HPDE6-E6E7 (cell line): Measurements from ENCODE around the gene CTNND2.
"Not testable (repeated sequence)": the region's sequence is repeated elsewhere in the genome, so short reads cannot be mapped to it uniquely, and the experiment has no call there.

Experiments
- DNase-seq: peaks from one replicate; pipeline ENCODE4 v3.0.0; 2011; ENCODE audit warnings: missing footprints; ENCODE audit errors: extremely low spot score

CTNND2 gene

DNA sequence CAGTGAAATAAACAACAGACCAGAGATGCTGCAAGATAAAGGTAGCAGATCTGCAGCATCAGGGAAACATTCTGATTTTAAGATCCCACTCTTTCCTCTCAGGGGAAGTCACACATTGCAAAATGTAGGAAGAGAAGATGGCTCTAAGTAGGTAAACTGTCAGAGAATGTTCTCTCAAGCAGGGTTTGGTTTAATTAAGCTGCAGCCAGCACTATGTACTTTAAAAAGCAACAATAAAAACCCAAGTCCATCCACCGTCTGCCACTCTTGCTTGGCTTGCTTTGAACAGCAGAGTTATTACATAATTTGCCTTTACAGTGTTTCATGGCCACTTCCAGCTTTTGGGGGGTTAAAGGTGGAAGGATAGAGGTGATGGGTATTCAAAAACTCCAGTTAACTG, 800.0 kb downstream of the CTNND2 start:
- no peak for DNase-seq

DNA sequence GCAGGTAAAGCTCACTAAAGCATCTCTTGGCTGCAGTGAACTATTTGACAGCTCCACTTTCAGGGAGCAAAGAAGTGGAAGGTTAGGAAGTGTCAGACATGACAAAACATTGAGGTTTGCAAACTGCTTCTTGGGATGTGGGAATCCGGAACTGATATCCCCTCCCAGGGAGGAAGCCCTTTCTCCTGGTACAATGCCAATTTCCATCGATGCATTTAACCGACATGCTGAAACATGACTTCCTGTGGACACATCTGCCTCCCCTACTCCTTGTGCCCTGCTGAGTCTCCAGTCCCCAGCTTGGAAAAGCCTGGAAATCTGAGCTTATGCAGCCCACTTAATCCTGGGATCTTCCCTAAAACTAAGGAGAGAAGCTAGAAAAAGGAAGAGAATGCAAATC, 820.1 kb downstream of the CTNND2 start:
- DNase-seq: no peak

DNA sequence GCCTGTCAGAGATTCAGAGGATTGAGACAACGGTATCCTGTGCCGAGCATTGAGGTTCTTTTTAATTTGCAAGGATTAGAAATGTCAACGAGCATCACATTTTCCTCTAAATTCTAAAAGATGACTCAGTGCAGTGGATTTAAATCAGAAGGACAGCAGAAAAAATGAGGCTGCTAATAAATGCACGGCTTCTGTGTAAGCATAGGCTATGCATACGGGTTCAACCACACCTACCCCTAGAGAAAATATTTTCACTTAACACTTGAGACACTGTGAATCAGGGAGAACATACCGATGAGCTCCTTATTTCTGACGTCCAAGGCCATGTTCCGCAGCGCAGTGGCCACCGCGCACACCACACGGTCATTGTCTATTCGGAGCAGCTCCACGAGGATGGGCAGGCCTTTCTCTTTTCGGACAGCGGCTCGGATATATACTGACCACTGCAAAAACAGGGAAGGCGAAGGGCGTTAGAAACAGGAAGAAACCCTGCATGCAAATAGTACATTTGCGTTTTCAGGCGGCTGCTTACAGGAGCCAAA, 821.8 kb downstream of the CTNND2 start:
- no peak for DNase-seq

DNA sequence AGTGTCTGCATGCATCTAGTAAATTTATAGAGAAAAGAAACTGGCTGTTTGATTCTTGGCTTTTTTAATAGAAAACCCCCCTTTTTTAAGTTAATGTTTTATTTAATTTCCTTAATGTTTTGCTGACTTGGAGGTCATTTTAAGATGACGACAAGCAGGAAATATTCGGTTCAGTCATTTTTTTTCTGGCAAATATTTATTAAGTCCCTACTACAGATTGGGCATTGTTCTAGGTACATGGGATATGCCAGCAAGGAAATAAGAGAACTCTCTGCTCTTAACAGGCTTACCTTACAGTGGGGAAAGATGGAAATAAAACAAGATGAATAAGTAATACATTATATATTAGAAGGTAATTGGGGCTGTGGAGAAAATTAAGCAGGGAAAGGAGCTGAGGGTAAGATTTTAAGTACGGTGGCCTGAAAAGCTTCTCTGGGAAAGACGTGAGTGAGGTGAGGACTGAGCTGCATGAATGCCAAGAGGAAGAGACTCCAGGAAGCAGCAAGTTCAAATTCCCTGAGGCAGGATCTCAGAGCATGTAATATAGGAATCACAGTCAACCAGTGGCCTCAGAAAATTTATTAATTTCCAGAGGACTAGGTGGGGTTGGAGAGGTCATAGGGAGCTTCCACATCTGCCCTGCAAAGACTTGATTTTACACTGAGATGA, 827.2 kb downstream of the CTNND2 start:
- DNase-seq: no peak

DNA sequence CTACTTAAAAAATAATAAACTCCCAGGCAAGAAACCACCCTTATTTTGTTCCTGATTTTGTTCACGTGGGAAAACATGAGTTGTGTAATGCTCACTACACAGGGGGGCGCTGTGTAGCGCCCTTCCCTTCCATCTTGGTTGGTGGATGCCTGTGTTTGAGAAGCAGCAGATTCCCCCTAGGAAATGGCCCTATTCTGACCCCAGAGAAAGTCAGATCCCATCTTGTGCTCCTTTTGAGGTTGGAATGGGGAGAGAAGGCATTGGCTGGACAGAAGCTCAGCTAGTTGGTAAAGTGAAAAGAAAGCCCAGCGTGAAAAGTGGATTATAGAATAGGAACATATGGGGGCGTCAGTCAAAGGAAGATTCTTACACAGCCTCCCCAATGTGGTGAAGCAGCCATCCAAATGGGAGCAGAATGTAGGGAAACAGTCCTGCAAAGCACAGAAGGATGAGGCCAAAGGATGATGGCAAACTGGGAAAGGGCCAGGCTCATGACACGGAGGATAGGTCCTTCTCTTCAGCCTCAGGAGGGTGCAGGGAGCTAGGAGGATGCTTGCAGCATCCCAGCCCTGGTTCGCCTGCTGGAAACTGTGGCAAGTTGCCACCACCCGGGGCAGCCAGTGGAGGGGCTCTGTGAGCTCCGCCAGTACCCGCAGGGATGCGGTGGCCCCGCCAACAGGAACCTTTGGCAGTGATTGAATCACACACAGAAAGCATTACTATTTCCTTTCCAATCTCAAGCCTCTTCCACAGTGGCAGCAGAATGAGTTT, 829.0 kb downstream of the CTNND2 start:
- DNase-seq: no peak

DNA sequence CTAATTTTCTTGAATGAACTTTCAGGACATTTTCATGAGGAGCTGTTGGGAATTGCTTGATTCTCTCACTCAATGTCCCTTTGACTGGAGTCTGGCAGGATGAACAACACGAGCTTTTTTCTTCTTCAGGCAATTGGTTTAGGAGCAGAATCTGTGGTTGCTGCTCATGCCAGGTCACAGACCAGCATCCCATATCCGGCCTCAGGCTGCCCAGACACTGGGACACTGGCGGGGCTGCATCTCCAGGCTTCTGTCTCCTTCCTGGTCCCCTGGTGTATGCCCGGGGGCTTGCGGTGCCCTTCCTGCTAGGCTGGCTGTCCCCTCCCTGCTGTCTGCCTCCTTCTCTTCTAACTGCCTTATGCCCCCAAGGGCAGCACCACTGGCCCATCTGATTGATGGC, 831.7 kb downstream of the CTNND2 start:
- no peak for DNase-seq

DNA sequence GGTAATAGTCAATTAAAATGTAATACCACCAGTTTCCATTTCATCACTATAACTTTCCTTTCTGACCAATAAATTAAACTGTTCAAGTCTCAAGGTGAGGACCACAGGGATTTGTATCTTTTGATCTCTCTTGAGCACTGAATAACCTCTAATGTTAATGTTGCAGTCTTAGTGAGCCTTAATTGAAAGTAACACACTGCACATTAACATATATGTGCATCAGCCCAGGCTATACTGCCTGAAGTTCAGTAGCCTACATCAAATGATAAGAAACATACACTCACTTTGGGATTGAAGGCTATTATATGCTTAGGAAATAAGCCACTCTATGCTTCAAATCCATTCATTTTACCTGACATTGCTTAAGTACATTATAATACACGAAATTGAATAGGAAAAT, 832.2 kb downstream of the CTNND2 start:
- no peak for DNase-seq

DNA sequence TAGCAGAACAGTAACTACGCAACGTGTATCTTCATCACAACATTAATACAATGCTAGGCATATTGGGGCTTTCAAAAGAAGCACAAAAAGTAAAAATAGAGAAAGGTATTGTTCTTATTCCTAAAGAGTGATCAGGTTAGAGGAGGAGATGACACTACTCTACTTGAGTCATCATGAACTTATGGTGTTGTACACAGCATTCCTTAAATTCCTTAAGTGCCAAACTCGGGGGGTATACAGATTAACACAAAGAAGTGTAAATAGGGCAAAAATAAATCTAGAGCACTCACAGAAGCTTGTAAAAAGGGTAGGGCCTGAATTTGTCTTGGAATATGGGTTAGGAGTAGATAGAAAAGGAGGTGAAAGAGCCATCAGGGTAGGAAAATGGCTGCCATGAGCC, 835.2 kb downstream of the CTNND2 start:
- DNase-seq: no peak

DNA sequence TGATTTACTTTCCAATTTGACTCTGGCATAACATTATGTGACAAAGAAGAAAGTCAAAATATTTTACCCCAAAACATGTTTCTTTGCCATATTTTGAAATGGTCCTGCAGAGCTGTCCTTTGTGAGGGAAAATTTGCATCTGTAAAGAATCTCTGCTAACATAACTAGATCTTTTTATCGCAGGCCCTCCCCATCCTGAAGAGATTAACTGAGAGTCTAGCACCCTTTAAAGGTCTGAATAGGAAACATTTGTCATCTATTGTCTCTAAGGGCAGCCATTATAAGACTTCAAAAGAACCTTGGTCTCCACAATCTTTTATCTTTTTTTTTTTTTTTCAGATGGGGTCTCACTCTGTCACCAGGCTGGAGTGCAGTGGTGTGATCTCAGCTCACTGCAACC, 838.5 kb downstream of the CTNND2 start:
- DNase-seq: not testable (repeated sequence)

DNA sequence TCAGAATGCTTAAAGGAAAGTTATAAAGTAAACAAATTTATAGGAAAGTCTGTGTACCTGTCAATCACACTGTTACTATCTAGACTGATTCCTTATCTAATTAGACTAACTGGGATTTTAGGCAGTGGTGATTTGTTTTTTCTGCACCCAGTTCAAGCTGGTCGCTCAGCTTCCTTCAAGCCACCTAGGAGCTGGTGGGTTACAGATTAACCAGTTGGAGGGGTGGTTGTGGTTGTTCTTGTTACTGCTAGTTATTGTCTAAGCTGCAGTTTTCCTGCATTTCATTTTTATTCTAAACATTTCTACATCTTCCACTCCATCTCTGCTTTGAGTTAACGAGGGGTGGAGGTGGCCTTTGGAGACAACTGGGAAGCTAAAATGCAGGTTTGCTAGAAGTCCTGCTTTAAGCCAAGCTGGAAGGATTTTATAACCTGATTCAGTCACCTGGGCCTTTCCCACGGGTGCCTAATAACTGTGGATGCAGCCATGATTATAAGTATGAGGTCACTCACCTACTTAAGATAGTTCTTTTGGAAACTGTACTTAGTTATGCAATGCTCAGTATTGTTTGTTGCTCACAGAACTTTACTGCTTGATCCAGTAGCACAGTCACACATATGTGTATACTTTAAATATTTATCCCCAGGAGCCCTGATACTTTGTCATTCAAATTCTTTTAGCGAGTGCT, 839.3 kb downstream of the CTNND2 start:
- DNase-seq: no peak

DNA sequence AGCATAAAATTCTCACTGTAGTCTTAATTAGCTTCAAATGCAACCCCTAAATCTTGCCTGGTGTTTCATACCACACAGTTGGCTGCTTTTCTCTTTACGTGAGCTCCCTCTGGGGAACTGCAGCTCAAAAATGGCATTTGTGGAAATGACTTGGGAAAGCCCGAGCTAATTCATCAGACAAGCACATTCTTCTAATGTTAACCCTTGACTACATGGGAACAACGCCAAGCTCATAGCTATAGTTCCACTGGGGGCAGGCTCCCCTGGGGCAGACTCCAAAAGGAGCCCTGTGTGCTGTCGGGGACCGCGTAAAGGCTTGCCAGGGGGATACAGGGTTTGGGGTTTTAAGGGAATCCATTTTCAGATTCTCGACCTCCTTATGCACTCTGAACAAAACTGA, 841.8 kb downstream of the CTNND2 start:
- DNase-seq: no peak

DNA sequence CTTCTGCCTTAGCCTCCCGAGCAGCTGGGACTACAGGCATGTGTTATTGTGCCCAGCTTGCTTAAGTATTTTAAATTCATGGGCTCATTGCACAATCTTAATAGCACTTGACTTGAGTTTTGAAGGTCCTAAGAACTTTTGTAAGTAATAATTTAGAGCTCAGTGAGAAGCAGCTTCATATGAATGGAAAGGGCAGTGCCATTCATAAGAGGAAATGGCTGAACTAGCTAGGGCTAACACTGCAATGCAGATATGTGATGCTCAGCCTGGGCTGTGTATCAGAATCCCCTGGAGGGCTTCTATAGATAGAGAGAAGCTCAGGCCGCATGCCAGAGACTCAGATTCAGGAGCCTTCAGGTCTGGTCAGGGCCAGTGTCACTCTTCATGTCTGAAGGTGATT, 847.7 kb downstream of the CTNND2 start:
- no peak for DNase-seq

DNA sequence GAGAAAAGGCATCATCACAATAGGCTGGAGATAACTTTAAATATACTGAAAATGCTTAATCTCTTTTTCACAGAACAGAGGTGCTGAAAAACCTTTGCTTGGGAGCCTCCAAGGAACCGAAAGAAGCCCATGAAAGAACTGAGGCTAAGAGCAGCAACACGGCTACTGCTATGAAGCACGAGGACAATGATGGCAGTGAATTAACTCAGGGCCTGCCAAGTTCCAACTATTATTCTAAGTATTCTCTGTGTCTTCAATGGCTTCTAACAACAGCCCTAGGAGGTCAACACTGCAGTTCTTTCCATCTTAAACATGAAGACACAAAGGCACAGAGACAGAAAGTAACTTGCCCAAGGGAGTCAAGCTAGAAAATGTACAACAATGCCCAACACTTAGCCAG, 850.2 kb downstream of the CTNND2 start:
- no peak for DNase-seq

DNA sequence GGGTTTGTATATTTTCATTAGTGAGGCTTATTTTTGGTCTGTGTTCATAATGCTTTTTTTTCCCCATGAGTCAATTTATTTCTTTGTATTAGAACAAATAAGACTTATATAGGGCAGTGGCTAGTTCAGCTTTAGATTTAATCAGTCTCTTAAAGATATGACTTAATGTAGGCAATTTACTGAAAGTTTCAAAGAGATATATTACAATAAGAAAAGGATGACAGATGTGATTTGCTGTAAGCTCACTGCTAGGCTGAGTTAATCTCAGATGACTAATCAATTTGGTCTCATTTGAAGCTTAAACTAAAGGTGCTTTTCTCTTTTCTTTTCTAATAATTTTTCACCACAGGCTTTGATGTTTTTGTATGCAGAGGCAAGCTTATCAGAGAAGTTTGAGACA, 851.4 kb downstream of the CTNND2 start:
- DNase-seq: no peak

DNA sequence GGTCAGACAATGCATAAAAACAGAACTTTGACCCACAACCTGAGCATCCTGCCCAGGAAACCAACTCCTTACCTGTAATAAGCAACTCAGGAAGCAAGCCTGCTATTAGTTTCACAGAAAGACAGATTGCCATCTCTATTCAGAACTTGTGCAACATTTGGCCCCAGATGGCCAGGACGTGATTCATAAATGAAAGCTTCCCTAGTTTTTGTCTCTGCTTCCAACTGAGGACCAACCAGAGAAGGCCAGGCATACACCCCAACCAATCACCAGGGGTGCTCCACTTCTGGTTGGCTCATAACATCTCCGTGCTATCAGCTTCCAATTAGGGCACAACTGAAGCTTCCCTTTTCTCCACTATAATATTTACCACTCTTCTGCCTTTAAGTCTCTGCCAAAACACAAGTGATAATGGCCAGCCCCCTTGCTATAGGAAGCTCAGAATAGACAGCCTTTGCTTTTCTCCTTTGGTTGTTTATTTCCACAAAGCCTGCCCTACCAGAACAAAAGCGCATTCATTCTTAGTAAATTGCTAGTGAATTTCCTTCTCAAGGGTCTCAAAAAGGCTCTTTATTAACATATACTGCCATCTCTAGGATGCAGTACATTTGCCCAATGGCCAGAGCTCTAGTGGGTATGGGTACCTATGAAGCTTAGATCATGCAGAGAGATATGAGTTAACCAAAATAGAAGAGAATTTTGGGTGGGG, 853.5 kb downstream of the CTNND2 start:
- DNase-seq: no peak

DNA sequence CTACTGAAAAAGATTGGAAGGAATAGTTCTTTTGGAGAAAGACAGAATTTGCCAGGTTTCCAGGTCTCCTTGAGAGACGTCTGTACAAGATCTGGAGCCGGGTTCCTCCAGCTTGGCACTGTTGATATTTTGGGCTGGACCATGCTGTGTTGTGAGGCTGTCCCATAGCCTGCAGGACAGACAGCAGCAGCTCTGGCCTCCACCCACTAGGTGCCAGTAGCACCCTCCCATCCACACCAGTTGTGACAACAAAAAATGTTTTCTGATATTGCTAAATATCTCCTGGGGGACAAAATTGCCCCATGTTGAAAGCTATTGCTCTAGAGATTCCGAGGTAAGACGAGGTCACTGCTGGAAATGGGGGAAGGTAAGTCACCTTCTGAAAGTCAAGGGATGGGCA, 855.5 kb downstream of the CTNND2 start:
- no peak for DNase-seq

DNA sequence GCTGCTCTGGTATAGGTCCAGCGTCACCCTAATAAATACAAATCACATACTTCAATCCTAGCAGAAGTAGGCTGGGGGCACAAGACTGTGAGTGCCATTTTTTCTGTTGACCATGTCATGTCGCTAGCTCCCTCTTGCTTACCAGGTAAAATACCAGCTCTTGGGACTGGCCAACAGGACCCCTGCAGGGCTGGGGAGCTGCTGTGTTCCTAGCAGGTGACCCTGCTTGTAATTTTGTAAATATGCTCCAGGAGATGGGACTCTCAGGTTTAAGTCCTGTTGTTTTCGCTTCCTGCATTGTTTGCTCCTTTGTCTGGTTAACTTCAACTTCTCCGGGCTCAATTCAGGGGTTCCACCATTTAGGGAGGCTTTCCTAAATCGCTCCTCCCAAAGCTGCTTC, 856.6 kb downstream of the CTNND2 start:
- no peak for DNase-seq

DNA sequence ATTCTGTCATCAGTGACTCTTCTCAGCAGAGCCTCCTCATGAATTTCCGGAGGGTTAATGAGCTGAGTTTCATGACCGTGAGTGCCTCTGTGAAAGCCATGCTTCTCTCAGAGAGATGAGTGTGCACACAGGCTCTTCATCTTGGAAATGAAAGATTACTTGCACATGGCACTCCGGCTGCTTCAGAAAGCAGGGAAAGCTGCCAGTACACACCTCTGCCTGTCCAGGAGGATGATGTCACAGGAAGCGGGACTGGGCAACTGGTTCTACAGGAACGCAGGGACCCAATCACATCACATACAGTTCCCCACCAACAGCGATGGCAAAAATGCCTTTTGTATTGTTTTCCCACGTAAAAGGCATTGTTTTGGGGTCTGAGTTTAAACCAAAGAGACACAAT, 857.2 kb downstream of the CTNND2 start:
- no peak for DNase-seq

DNA sequence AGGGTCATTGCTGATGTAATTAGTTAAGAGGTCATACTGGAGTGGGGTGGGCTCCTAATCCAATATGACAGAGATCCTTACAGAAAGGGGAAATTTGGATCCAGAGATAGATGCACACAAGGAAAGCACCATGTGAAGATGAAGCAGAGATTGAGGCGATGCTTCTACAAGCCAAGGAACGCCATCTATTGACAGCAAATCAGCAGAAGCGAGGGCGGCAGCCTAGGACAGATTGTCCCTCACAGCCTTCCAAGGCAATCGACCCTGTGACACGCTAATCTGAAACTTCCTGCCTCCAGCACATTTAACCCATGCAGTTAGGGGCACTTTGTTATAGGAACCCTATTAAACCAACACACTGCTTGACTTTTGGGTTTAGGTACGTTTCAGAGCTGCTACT, 858.1 kb downstream of the CTNND2 start:
- no peak for DNase-seq

DNA sequence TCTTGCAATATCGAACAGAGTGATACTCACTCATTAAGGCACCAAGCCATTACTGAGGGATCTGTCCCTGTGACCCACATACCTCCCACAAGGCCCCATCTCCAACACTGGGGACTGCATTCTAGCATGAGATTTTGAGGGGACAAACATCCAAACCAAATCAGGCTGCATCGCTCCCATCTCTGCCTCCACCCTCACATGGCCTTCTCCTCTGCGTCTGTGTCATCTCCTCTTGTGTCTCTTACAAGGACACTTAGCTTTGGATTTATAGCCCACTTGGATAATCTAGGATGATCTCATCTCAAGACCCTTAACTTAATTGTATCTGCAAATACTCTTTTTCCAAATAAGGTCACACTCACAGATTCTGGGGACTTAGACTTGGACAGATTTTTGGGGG, 858.8 kb downstream of the CTNND2 start:
- DNase-seq: no peak

DNA sequence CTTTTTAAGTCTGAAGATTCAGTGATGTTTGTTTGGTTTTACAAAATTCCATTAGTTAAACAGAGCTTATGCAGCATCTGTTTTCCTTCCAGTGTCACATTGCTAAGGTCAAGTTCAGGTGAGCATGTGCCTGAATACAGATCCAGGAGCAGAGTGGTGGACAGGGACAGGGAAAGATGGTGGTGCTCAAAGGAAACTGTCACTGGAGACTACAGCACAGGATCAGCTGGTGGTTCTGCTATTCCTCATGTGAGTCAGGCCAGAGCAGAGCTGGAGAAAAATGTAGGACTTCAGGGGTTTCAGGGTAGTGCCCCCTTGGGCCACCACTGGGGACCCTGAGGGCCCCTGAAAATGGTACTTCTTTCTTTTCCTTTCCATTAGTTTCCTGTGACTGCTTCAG, 859.7 kb downstream of the CTNND2 start:
- no peak for DNase-seq

DNA sequence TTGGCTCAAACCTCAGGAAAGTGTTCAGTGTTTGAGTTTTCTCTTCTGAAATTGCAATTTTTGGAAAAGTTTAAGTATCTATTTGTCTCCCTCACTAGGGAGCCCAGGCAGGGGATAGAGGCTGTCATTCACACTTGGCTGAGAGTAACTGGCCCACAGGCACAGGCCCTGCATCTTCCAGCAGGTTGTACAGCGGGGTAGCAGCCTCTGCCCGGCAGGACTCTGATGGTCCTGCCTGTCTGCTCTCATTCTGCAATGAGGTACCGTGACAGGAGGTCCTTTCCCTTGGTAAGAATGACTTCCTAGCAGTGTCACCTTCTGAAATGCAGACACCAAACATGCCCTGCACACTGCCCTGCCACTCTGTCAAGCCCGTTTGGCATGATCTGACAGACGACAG, 860.4 kb downstream of the CTNND2 start:
- no peak for DNase-seq
